ENCODE results near the gene CSTPP1. TPM values are rescaled to one million over a fixed set of nuclear protein-coding genes. Genes with fewer than 3 reads are reported as not detected.
"Not testable (repeated sequence)": the region's sequence is repeated elsewhere in the genome, so short reads cannot be mapped to it uniquely, and the experiment has no call there.

The CSTPP1 gene
- total RNA-seq, 1 donor from 2014 or later: 58.5 TPM

GRCh38 chr11:46984548-46984947 lies 48.0 kb downstream of the CSTPP1 start:
- Mint-ChIP-seq H3K4me3 (no peak overlapping the region), H3K27me3 (ENCODE audit: low read depth) (no peaks in the 10 kb centered on the region), H3K27ac (ENCODE audit: unreplicated experiment) (no peak overlapping the region), H3K4me1 (peaks cover 17% of the 10 kb centered on the region), H3K36me3 (ENCODE audit: low read depth) (peaks cover 13% of the 10 kb centered on the region), H3K9me3 (no peaks in the 10 kb centered on the region)
- DNase-seq (ENCODE audit: low read depth, low spot score): no peak
- no peak for TF ChIP-seq CTCF (conservative IDR thresholded peaks at IDR 0.05)

- no peaks in the 10 kb centered on the region for H3K27me3 Mint-ChIP-seq (ENCODE audit: low read depth)
- peaks cover 14% of the 10 kb centered on the region for H3K4me1 Mint-ChIP-seq
- H3K4me3 Mint-ChIP-seq: no peak overlapping the region
- peaks cover 3% of the 10 kb centered on the region for H3K9me3 Mint-ChIP-seq
- no peak for TF ChIP-seq CTCF (conservative IDR thresholded peaks at IDR 0.05)
- no peak overlapping the region for H3K27ac Mint-ChIP-seq (ENCODE audit: unreplicated experiment)
- peaks cover 17% of the 10 kb centered on the region for H3K36me3 Mint-ChIP-seq (ENCODE audit: low read depth)
- DNase-seq (ENCODE audit: low read depth, low spot score): no peak
These were observed 48.4 kb downstream of the CSTPP1 start for GRCh38 chr11:46984987-46985386.

- DNase-seq (ENCODE audit: low read depth, low spot score): no peak
- Mint-ChIP-seq H3K9me3 (peaks cover 3% of the 10 kb centered on the region), H3K27ac (ENCODE audit: unreplicated experiment) (no peak overlapping the region), H3K27me3 (ENCODE audit: low read depth) (no peaks in the 10 kb centered on the region), H3K36me3 (ENCODE audit: low read depth) (peaks cover 22% of the 10 kb centered on the region), H3K4me1 (peaks cover 20% of the 10 kb centered on the region), H3K4me3 (no peak overlapping the region)
- no peak for TF ChIP-seq CTCF (conservative IDR thresholded peaks at IDR 0.05)
These were observed 50.6 kb downstream of the CSTPP1 start for GRCh38 chr11:46987183-46987582.

GRCh38 chr11:46989810-46990487 lies 53.4 kb downstream of the CSTPP1 start:
- not testable (repeated sequence) for H3K9me3 Mint-ChIP-seq; H3K27me3 Mint-ChIP-seq (ENCODE audit: low read depth); H3K27ac Mint-ChIP-seq (ENCODE audit: unreplicated experiment); DNase-seq (ENCODE audit: low read depth, low spot score); H3K4me3 Mint-ChIP-seq
- Mint-ChIP-seq H3K36me3 (ENCODE audit: low read depth) (peaks cover 41% of the 10 kb centered on the region), H3K4me1 (peaks cover 20% of the 10 kb centered on the region)

GRCh38 chr11:46991391-46991790 lies 54.8 kb downstream of the CSTPP1 start:
- H3K4me1 Mint-ChIP-seq: peaks cover 25% of the 10 kb centered on the region
- no peaks in the 10 kb centered on the region for H3K27me3 Mint-ChIP-seq (ENCODE audit: low read depth)
- H3K9me3 Mint-ChIP-seq: peaks cover 7% of the 10 kb centered on the region
- H3K36me3 Mint-ChIP-seq (ENCODE audit: low read depth): peaks cover 51% of the 10 kb centered on the region
- no peak for TF ChIP-seq CTCF (conservative IDR thresholded peaks at IDR 0.05)
- DNase-seq (ENCODE audit: low read depth, low spot score): no peak
- H3K27ac Mint-ChIP-seq (ENCODE audit: unreplicated experiment): no peak overlapping the region
- no peak overlapping the region for H3K4me3 Mint-ChIP-seq

- Mint-ChIP-seq H3K9me3 (peaks cover 12% of the 10 kb centered on the region), H3K36me3 (ENCODE audit: low read depth) (peaks cover 58% of the 10 kb centered on the region), H3K4me1 (peaks cover 25% of the 10 kb centered on the region)
- H3K27me3 Mint-ChIP-seq (ENCODE audit: low read depth); DNase-seq (ENCODE audit: low read depth, low spot score); H3K27ac Mint-ChIP-seq (ENCODE audit: unreplicated experiment); H3K4me3 Mint-ChIP-seq: not testable (repeated sequence)
These were observed 55.8 kb downstream of the CSTPP1 start for GRCh38 chr11:46992386-46992785.

GRCh38 chr11:46997796-46998195 lies 61.2 kb downstream of the CSTPP1 start:
- not testable (repeated sequence) for H3K27me3 Mint-ChIP-seq (ENCODE audit: low read depth); H3K27ac Mint-ChIP-seq (ENCODE audit: unreplicated experiment); H3K4me3 Mint-ChIP-seq; DNase-seq (ENCODE audit: low read depth, low spot score)
- Mint-ChIP-seq H3K36me3 (ENCODE audit: low read depth) (peaks cover 38% of the 10 kb centered on the region), H3K4me1 (peaks cover 19% of the 10 kb centered on the region), H3K9me3 (peaks cover 12% of the 10 kb centered on the region)

All from neural crest cell (in vitro differentiated cells).